GM18498 (cell line): ENCODE data around the gene SAG.

ENCODE experiments used
- ATAC-seq: cut with Tn5 transposase; IDR thresholded peaks from one replicate; pipeline ENCODE4 v1.9.1; 2021; ENCODE audit warnings: mild to moderate bottlenecking, moderate library complexity; ENCODE audit not compliant: unreplicated experiment

The SAG gene

DNA sequence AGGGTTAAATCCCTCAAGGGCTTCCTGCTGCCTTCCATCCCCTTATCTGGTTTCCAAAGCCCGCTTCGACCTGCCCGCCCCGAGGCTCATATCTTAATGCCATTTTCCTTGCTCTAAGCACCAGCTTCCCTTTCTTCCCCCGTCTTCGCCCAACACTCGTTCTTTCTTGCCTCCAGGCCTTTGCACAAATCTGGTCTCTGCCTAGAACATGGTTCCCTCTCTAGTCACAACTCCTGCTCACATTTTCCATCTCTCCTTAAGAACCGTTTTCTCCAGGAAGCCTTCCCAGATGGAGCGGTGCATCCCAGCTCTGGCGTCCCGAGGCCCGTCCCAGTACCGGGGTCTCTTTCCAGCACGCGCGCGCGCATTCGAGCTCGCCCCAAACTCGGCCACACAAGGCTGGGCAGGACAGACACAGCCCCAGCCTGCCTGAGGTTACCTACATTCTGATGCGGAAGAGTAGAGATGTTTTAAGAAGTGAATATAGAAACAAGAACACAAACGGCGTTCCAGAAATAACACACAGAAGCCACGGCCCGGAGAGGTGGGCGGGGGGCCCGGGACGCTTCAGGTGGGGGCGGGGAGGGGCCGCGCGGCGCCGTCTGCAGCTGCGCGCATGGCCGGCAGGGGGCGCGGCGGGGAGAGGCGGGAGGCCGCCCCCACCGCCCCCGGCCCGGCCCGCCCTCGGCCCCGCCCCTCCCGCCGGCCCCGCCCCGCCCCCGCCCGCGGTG lies 46.3 kb downstream of the SAG start, which contains the start of gene DGKD:
TSS of gene DGKD (plus strand) at position 726 of the 731 bp plus-strand sequence. CDS start 25 bp downstream, outside the sequence.
- ATAC-seq = peak; percentile 61

- ATAC-seq = peak; percentile 29
These were observed 46.9 kb downstream of the SAG start for GRCh38 chr2:233354500-233354924.

GRCh38 chr2:233354971-233355574 lies 47.5 kb downstream of the SAG start:
- no peak for ATAC-seq

- no peak for ATAC-seq
These were observed 48.3 kb downstream of the SAG start for GRCh38 chr2:233355916-233356315.

GRCh38 chr2:233356546-233357308 lies 49.1 kb downstream of the SAG start:
- no peak for ATAC-seq

GRCh38 chr2:233358335-233358734 lies 50.7 kb downstream of the SAG start:
- no peak for ATAC-seq

- no peak for ATAC-seq
These were observed 51.3 kb downstream of the SAG start for GRCh38 chr2:233358947-233359346.

- ATAC-seq = no peak
These were observed 52.2 kb downstream of the SAG start for GRCh38 chr2:233359823-233360222.

GRCh38 chr2:233360771-233361176 lies 53.2 kb downstream of the SAG start:
- no peak for ATAC-seq

DNA sequence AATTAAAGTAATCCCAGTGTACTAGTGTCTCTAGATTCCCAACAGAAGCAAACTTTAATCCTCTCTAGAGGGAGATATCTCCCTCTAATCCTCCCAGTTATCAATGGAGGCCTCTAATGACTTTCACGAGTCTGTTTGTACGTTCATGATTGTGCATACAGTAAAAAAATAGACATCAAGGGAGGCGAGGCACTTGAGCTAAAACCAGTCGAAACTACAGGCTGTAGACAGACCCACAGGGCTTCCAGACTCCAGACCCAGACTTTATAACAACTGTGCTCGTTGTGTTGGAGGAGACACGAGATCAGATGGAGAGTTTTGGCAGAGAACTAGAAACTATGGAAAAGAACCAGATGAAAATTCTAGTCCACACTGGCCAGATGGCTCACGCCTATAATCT lies 53.7 kb downstream of the SAG start:
- ATAC-seq = no peak

DNA sequence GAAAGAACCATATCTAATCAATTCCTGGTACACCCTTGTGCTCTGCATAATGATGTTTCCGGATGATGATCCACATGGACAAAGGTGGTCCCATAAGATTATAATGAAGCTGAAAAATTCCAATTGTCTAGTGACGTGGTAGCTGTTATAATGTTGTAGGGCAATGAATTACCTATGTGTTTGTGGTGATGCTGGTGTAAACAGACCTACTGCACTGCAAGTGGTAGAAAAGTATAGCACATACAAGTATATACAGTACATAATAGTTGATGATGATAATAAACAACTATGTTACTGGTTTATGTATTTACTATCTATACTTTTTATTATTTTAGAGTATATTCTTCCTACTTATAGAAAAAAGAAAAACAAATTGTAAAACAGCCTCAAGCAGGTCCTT lies 55.1 kb downstream of the SAG start:
- no peak for ATAC-seq

DNA sequence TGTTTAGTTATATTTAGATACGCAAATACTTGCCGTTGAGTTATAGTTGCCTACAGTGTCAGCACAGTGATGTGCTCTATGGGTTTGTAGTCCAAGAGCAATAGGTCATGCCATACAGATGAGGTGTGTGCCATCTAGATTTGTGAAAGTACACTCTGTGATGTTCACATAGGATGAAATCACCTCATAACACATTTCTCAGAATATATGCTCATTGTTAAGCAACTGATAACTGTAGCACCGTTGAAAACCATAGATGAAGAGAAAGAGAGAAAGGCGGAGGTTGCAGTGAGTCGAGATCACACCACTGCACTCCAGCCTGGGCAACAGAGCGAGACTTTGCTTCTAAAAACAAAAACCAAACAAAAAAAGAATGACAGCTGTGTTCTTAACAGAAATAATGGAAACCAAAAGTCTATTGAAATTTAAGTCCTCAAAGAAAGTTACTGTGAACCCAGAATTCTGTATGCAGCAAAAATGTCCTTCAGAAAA lies 56.2 kb downstream of the SAG start:
- peak; percentile 65 for ATAC-seq

- ATAC-seq = no peak
These were observed 58.4 kb downstream of the SAG start for GRCh38 chr2:233365861-233366520.

DNA sequence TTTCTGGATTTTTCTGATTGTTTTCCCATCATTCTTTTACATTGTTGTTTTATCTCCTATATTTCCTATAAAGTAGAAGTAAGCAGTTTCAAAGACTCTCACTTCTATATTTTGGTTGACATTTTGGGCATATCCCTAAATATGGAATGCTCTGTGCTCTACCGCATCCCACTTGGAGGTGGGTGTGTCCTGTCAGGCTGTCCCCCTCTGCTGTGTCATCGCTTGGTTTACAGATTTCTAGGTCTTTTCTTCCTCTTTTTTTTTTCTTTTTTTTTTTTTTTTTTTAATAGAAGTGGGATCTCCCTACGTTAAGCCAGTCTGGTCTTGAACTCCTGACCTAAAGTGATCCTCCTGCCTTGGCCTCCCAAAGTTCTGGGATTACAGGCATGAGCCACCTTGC lies 60.0 kb downstream of the SAG start:
- no peak for ATAC-seq

DNA sequence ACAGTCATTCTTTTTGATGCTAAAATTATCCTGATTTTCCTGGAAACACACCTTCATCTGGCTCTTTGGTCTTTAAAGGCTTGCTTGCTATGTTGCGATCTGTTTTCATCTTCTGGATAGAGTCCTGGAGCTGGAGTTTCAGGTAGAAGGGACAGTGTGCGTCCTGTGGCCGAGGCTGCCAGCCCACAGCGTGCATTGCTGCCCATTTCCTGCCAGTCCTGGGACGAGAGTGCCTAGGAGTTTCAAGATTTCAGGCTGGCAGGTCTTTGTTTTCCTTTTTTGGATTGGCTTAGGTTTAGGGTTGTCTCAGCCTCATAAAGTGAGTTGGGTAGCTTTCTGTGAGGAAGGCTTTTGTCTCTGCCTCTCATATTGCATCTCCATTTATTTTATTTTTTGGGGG lies 61.1 kb downstream of the SAG start:
- ATAC-seq = no peak

GRCh38 chr2:233369462-233369861 lies 61.8 kb downstream of the SAG start:
- ATAC-seq = no peak

DNA sequence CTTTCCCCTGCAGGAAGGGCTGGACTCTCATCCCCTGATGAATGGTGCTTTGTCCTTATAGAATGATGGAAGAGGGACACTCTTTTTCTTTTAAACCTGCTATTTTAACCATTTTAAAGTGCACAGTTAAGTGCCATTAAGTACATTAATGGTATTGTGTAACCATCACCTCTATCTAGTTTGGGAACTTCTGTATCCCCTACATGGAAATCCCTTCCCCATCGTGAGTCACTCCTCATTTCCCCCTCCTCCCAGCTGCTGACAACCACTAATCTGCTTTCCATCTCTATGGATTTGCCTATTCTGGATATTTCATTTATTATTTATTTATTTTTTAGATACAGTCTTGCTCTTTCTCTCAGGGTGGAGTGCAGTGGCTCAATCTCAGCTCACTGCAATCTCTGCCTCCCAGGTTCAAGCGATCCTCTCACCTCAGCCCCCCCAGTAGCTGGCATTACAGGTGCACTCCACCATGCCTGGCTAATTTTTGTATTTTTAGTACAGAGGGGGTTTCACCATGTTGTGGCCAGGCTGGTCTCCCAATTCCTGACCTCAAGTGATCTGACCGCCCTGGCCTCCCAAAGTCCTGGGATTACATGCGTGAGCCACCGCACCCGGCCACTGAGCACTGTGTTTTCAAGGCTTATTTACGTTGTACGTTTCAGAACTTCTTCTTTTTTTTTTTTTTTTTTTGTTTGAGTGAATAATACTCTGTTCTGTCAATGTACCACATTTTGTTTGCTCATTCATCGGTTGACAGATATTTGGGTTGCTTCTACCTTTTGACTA lies 62.5 kb downstream of the SAG start:
- ATAC-seq = no peak

DNA sequence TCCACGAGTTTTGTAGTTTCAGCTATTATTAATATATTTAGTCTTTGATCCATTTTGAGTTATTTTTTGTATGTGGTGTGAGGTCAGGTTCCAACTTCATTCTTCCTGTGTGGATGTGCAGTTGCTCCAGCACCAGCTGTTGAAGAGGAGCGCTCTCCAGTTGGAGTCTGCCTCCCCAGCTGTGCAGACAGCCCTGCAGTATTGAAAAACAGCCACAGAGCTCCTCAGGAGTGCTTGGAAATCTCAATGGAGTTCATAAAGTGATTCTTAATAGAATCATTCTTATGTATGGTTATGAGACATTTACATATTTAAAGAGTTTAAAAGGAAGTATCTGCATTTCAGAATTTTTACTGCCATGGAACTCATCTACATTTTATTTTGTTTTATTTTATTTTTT lies 64.0 kb downstream of the SAG start:
- no peak for ATAC-seq

- ATAC-seq = no peak
These were observed 65.2 kb downstream of the SAG start for GRCh38 chr2:233372855-233373254.

DNA sequence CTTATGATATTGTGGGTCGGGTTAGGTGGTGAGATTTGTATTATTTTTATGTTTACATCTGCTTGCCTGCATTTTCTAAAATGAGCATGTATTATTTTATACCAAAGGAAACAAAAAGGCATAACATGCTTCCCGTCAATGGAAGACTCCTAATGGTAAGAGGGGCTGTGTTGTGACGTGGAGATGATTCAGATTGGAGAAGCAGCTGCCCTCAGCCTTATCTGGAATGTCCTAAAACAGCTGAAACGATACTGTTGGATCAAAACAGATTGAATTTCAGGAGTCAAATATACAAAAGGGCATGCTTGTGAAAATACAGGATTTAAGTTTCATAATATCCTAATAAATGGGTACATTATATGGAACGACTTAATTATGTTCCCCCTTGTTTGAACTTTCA lies 65.7 kb downstream of the SAG start:
- ATAC-seq = no peak
